HG03342 (cell line): ENCODE results near the gene POU2AF2.
"Not testable (repeated sequence)": the region's sequence is repeated elsewhere in the genome, so short reads cannot be mapped to it uniquely, and the experiment has no call there.

Source experiments
- ATAC-seq: cut with Tn5 transposase; IDR thresholded peaks from one replicate; pipeline ENCODE4 v1.9.1; 2021; ENCODE audit warnings: mild to moderate bottlenecking, moderate library complexity; ENCODE audit not compliant: unreplicated experiment

Gene POU2AF2

GRCh38 chr11:111301004-111301841 lies 55.7 kb downstream of the POU2AF2 start:
- peak; percentile 61 for ATAC-seq

DNA sequence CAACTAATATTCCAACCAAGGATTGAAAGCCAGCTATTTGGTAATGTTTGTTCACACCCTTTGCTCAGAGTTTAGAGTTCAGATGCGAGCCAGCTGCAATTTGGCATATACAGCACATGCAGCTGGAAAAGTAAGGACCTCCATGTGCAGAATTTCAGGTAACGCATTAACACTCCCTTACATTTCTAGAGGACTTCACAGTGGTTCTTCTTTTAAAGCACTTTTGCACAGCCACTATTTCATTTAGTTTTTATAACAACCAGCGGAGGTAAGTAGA lies 56.3 kb downstream of the POU2AF2 start:
- no peak for ATAC-seq

DNA sequence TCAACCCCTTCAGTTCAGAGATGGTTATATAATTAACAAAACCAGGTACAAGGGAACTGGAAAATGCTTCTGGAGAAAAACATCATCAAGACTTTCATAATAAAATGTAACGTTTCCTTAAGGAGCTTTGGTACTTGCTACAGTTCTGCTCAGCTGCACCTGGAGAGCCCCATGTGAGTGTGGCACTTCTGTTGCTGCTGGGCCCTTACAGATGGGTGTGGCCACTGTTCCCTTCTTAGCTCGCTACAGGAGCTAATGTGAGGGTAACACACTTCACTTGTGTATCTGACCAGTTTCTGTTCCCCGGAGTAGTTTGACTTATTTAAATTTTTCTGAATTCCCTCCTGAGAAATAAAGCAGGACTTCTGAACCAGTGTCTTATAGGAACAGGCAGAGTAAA lies 56.8 kb downstream of the POU2AF2 start:
- no peak for ATAC-seq

DNA sequence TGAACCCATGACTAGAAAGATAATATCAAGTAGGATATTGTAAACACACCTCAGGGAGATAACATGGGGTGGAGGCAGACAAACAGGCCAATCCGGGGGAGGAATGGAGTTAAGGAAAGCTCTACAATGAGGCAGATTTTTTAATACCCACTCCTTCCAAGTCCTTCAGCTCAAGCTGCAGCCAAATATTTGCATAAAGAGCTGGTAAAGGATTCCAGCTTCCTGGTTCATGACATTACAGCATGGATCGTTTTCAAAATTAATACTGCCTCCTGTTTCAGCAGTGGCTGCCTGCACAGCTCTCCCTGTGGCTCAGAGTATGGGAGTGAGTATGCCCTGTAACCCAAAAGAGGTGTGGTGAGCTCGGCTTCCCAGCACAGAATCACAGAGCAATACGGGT lies 57.9 kb downstream of the POU2AF2 start:
- ATAC-seq = no peak

DNA sequence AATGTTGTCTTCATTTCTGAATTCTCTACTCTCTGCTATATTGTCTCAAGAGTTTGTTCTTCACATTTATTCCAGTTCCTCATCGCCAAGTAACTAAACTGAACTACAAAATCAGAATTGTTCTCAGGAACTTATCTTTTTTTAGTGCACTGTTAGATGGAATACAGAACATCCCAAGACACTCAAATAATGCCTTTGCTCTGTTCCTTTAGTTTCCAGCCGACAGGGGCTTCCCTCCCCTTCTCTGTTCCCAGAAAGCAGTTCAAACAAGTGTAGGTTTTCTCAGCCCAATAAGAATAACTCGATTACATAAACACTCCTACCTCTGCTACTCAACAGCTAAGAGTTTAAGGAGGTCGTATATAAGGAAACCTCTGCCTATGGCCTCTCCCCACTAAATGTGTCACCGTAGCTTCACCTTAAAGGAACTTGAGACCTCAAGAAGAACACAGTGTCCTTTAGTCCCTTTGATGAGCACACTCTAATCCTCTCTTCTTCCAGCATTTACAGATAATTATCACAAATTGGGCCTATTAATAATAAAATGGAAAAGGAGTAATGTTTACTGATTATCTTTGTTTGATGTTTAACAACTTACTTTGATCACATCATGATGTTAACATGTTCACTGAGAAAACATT lies 59.8 kb downstream of the POU2AF2 start:
- no peak for ATAC-seq

- ATAC-seq = no peak
These were observed 60.4 kb downstream of the POU2AF2 start for GRCh38 chr11:111305876-111306275.

- ATAC-seq = no peak
These were observed 60.8 kb downstream of the POU2AF2 start for GRCh38 chr11:111306321-111306720.

GRCh38 chr11:111307472-111308108 lies 62.1 kb downstream of the POU2AF2 start:
- ATAC-seq = no peak

- ATAC-seq = no peak
These were observed 62.6 kb downstream of the POU2AF2 start for GRCh38 chr11:111308140-111308539.

DNA sequence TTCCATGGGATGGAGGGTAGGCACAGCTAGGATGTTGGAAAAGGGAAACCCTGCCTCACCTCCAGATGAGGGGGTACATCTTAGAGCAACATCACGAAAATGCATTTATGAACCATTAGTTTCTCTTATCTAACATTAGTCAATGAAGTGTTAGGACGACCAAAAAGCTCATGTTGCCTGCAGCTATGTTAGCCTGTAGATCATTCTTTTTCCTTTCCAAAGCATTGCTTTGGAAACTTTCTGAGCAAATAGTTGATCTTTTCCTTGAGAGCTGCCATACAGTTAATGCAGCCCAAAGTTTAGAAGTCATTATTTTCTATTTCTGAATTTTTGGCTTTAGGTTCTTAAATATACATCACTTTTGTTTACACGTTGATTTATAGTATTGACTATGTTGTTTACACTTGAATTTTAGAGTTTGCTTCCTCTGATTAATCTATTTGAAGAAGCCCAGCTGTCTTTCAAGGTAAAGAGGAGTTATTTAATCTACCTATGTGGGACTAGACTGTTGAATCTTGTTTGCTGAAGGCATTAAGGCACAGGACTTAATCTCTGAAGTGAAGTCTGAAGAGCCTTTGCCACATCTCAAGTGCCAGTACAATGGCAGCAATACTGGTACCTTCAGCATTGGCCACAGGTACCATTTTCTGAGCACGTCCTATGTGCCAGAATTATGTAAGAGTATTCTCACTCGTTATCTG lies 63.8 kb downstream of the POU2AF2 start:
- no peak for ATAC-seq

GRCh38 chr11:111310088-111310487 lies 64.6 kb downstream of the POU2AF2 start:
- no peak for ATAC-seq

DNA sequence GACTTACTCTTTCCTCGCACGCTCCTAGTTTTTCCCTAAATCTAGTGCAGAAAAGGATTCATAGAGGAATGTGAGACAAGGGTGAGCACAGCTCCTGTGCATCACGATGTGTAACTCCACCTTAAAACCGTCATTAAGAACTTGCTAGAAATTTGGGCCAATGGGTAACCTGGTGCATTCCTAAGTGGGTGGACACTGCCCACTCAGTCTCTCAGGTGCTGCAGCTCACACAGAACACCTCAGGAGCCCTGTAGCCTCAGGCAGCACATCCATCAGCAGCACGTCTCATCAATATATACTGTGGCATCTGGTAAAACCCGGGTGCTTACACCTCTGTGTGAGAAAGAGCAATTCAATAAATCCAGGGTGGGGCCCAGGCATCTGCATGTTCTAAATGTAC lies 65.2 kb downstream of the POU2AF2 start:
- ATAC-seq = no peak

- ATAC-seq = no peak
These were observed 66.6 kb downstream of the POU2AF2 start for GRCh38 chr11:111312076-111312475.

DNA sequence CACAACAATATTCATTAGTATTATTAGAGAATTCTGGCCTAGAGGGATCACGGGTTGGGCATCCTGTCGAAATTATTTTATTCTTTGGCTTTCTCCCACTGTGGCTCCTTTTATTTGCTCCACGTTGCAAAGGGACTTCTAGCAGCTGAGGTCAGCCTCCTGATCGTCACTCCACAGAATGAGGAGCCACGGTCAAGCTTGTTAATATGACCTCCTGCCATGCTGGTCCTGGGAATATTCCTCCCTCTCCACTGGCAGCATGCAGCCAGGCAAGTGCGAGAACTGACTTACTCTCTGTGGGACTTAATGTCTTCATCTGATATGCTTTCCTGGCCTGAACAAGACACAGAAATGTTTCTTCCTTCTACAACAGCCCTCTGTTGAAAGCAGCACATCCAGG lies 73.8 kb downstream of the POU2AF2 start:
- no peak for ATAC-seq

GRCh38 chr11:111320199-111320598 lies 74.7 kb downstream of the POU2AF2 start:
- ATAC-seq = not testable (repeated sequence)

GRCh38 chr11:111320728-111321568 lies 75.4 kb downstream of the POU2AF2 start:
- no peak for ATAC-seq

DNA sequence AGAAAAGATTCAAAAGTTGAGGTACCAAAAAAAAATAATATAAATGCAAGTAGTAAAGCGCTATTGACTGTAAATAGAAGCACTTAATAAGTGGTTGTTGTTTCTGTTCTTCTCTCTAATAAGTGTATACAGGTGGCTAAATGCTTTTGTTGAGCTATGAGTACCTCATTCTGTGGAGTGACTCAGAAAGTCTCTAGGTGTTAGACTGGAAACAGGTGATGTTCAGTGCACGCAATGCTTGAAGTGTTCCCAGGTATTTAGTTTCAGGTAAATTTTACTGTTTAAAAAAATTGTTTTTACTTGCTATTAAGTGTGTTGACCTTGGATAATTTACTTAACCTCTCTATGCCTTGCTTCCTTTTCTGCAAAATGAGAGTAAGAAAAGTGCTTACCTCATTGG lies 77.0 kb downstream of the POU2AF2 start:
- ATAC-seq = no peak

- ATAC-seq = no peak
These were observed 78.8 kb downstream of the POU2AF2 start for GRCh38 chr11:111324277-111324720.

DNA sequence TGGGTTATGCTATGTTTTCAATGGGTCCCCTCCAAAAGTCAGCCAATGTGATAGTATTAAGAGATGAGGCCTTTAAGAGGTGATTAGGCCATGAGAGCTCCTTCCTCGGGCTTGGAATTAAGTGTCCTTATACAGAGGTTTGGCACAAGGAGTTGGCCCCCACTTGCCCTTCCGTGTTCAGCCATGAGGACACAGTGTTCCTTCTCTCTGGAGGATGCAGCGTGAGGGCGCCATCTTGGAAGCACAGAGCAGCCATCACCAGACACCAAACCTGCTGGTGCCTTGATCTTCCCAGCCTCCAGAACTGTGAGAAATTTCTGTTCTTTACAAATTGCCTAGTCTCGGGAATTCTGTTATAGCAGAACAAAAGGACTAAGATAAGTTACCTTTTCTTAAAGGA lies 79.7 kb downstream of the POU2AF2 start:
- ATAC-seq = no peak

GRCh38 chr11:111326824-111327223 lies 81.3 kb downstream of the POU2AF2 start:
- no peak for ATAC-seq
